ENCODE results near the gene MACF1.
"Not testable (repeated sequence)": the region's sequence is repeated elsewhere in the genome, so short reads cannot be mapped to it uniquely, and the experiment has no call there.

The MACF1 gene

GRCh38 chr1:39498821-39499220 is 294.3 kb downstream of the MACF1 start:
- not testable (repeated sequence) for DNase-seq

- no peak for DNase-seq
These were observed 295.2 kb downstream of the MACF1 start for GRCh38 chr1:39499668-39500067.

- DNase-seq: no peak
These were observed 296.4 kb downstream of the MACF1 start for GRCh38 chr1:39500862-39501389.

GRCh38 chr1:39501666-39502065 is 297.2 kb downstream of the MACF1 start:
- peak; percentile 42 for DNase-seq

GRCh38 chr1:39504436-39504835 is 299.9 kb downstream of the MACF1 start:
- not testable (repeated sequence) for DNase-seq

- DNase-seq: no peak
These were observed 300.8 kb downstream of the MACF1 start for GRCh38 chr1:39505289-39505688.

- DNase-seq: peak; percentile 14
These were observed 302.9 kb downstream of the MACF1 start for GRCh38 chr1:39507230-39507928.

- DNase-seq: no peak
These were observed 303.8 kb downstream of the MACF1 start for GRCh38 chr1:39508266-39508665.

GRCh38 chr1:39508857-39509305 is 304.4 kb downstream of the MACF1 start:
- peak; percentile 37 for DNase-seq

GRCh38 chr1:39509360-39510009 is 305.0 kb downstream of the MACF1 start:
- peak; percentile 25 for DNase-seq

GRCh38 chr1:39510570-39511186 is 306.2 kb downstream of the MACF1 start:
- not testable (repeated sequence) for DNase-seq

GRCh38 chr1:39511477-39511876 is 307.0 kb downstream of the MACF1 start:
- not testable (repeated sequence) for DNase-seq

GRCh38 chr1:39512234-39512847 is 307.8 kb downstream of the MACF1 start:
- not testable (repeated sequence) for DNase-seq

- not testable (repeated sequence) for DNase-seq
These were observed 310.2 kb downstream of the MACF1 start for GRCh38 chr1:39514710-39515124.

GRCh38 chr1:39515131-39516086 is 310.9 kb downstream of the MACF1 start:
- peak; percentile 28 for DNase-seq

- DNase-seq: not testable (repeated sequence)
These were observed 312.3 kb downstream of the MACF1 start for GRCh38 chr1:39516841-39517240.

- DNase-seq: not testable (repeated sequence)
These were observed 313.4 kb downstream of the MACF1 start for GRCh38 chr1:39517936-39518335.

- DNase-seq: not testable (repeated sequence)
These were observed 314.9 kb downstream of the MACF1 start for GRCh38 chr1:39519376-39519775.

GRCh38 chr1:39522221-39522620 is 317.7 kb downstream of the MACF1 start:
- not testable (repeated sequence) for DNase-seq

GRCh38 chr1:39522661-39523567 is 318.4 kb downstream of the MACF1 start:
- DNase-seq: no peak

- no peak for DNase-seq
These were observed 319.7 kb downstream of the MACF1 start for GRCh38 chr1:39524171-39524570.

Measured in fibroblast of skin of right biceps (primary cell).